GM12878 (cell line): Measurements from ENCODE around the gene C21orf91. TPM values are rescaled to one million over a fixed set of nuclear protein-coding genes. Genes with fewer than 3 reads are reported as not detected.

Experiments
- ATF2 ChIP-seq: IDR thresholded peaks from 2 replicates; pipeline ENCODE4 v1.6.1; 2012; ENCODE audit warnings: low read length, inconsistent platforms
- BHLHE40 ChIP-seq, 2 experiments: fragments of 450-650 bp in 1 of 2; IDR thresholded peaks; 2 replicates each; pipeline ENCODE4 v1.6.1; 2011 to 2017; ENCODE audit warnings: low read depth in 2 of 2, borderline replicate concordance in 1 of 2, improper control_type of control experiment in 1 of 2, low read length in 1 of 2, mild to moderate bottlenecking in 1 of 2
- BMI1 ChIP-seq: fragments of 450-650 bp; IDR thresholded peaks from 2 replicates; pipeline ENCODE4 v1.6.1; 2016; ENCODE audit warnings: mild to moderate bottlenecking, moderate library complexity, borderline replicate concordance
- CEBPB ChIP-seq, 2 experiments: fragments of 150-350 bp in 1 of 2; IDR thresholded peaks; 2 replicates each; pipeline ENCODE4 v1.6.1; 2012 to 2014; ENCODE audit warnings: low read depth in 2 of 2, low read length in 2 of 2, borderline replicate concordance in 1 of 2, inconsistent platforms in 1 of 2
- EGR1 ChIP-seq, 2 experiments: IDR thresholded peaks; 1 replicate in 1 of 2; 2 replicates in 1 of 2; pipeline ENCODE4 v1.6.1; 2011 to 2012; ENCODE audit warnings: low read depth in 2 of 2, low read length in 2 of 2, borderline replicate concordance in 1 of 2, mild to moderate bottlenecking in 1 of 2, moderate library complexity in 1 of 2
- ELK1 ChIP-seq: IDR thresholded peaks from 2 replicates; pipeline ENCODE4 v1.6.1; 2012; ENCODE audit warnings: low read depth, low read length, improper control_type of control experiment
- FOS ChIP-seq: IDR thresholded peaks from 3 replicates; pipeline ENCODE4 v1.6.1; 2011; ENCODE audit warnings: borderline replicate concordance; ENCODE audit not compliant: insufficient read length; ENCODE audit errors: extremely low read depth
- IRF5 ChIP-seq: fragments of 450-650 bp; IDR thresholded peaks from 2 replicates; pipeline ENCODE4 v1.6.1; 2017; ENCODE audit warnings: borderline replicate concordance
- KLF5 ChIP-seq: fragments of 450-650 bp; IDR thresholded peaks from 2 replicates; pipeline ENCODE4 v1.6.1; 2014; ENCODE audit warnings: mild to moderate bottlenecking; ENCODE audit not compliant: partially characterized antibody
- PAX5 ChIP-seq: IDR thresholded peaks from 2 replicates; pipeline ENCODE4 v1.6.1; 2011; ENCODE audit warnings: low read depth, low read length, borderline replicate concordance
- POLR2AphosphoS2 ChIP-seq: IDR thresholded peaks from 2 replicates; pipeline ENCODE4 v1.6.1; 2011; ENCODE audit warnings: low read depth, mild to moderate bottlenecking, low read length, improper control_type of control experiment, moderate library complexity
- POU2F2 ChIP-seq: IDR thresholded peaks from 3 replicates; pipeline ENCODE4 v1.6.1; 2011; ENCODE audit warnings: low read depth, mild to moderate bottlenecking, low read length, borderline replicate concordance
- RB1 ChIP-seq: fragments of 450-650 bp; formaldehyde crosslinking; IDR thresholded peaks from 2 replicates; pipeline ENCODE4 v1.6.1; 2017; ENCODE audit warnings: mild to moderate bottlenecking, borderline replicate concordance
- RCOR1 ChIP-seq: conservative IDR thresholded peaks from 2 replicates; pipeline ENCODE4 v1.6.1; 2012; ENCODE audit warnings: low read depth, low read length, improper control_type of control experiment
- RELA ChIP-seq: fragments of 450-650 bp; IDR thresholded peaks from 2 replicates; pipeline ENCODE4 v1.8.0; 2014; ENCODE audit warnings: borderline replicate concordance; ENCODE audit not compliant: partially characterized antibody
- SIX5 ChIP-seq: IDR thresholded peaks from 2 replicates; pipeline ENCODE4 v1.6.1; 2011; ENCODE audit warnings: mild to moderate bottlenecking, low read depth, low read length, moderate library complexity; ENCODE audit not compliant: severe bottlenecking
- SREBF2 ChIP-seq: IDR thresholded peaks from 2 replicates; pipeline ENCODE4 v1.6.1; 2012; ENCODE audit warnings: mild to moderate bottlenecking, low read length
- TCF3 ChIP-seq: IDR thresholded peaks from 2 replicates; pipeline ENCODE4 v1.6.1; 2012; ENCODE audit warnings: low read depth, mild to moderate bottlenecking, low read length, borderline replicate concordance; ENCODE audit not compliant: insufficient read depth
- WRNIP1 ChIP-seq: IDR thresholded peaks from 2 replicates; pipeline ENCODE4 v1.6.1; 2011; ENCODE audit warnings: low read depth, low read length, improper control_type of control experiment, borderline replicate concordance
- ZBTB33 ChIP-seq: fragments of 450-650 bp; IDR thresholded peaks from 2 replicates; pipeline ENCODE4 v1.6.1; 2017; ENCODE audit warnings: mild to moderate bottlenecking
- ZNF24 ChIP-seq: fragments of 450-650 bp; IDR thresholded peaks from 2 replicates; pipeline ENCODE4 v1.6.1; 2017; ENCODE audit warnings: antibody characterized with exemption, mild to moderate bottlenecking
- ZZZ3 ChIP-seq: IDR thresholded peaks from 2 replicates; pipeline ENCODE4 v1.6.1; 2011; ENCODE audit warnings: low read depth; ENCODE audit not compliant: control insufficient read depth, insufficient read length
- polyA plus RNA-seq, 11 experiments: library from polyadenylated mRNA; depleted of rRNA in 4 of 11; unstranded in 6 of 11; stranded (reverse) in 5 of 11; fragments of >200 nt; fragmentation: Nextera tagmentation in 4 of 11; fragmentation: Illumina TruSeq in 1 of 11; extraction: Ambion mirVana in 4 of 11; extraction: Trizol in 1 of 11; gene quantifications; 1 replicate in 1 of 11; 2 replicates in 10 of 11; pipeline versions ENCODE4 v1.2.1 to v1.2.3, GENCODE V29; 2011 to 2016; ENCODE audit warnings: inconsistent platforms in 2 of 11, missing spikeins in 2 of 11, low read depth in 1 of 11
- total RNA-seq, 4 experiments: library from RNA; depleted of rRNA in 3 of 4; stranded (reverse); fragments of >200 nt in 3 of 4; fragmentation: Illumina TruSeq in 1 of 4; extraction: Trizol in 1 of 4; gene quantifications; 2 replicates each; pipeline versions ENCODE4 v1.2.1 to v1.2.3, GENCODE V29; 2013 to 2021

Gene C21orf91
- total and polyA plus RNA-seq, 10 of the 15 experiments (the other 5 are each of a cell fraction or from before 2014, with no cell fraction given): 9.3 to 40.3 (median 29.8) TPM

GRCh38 chr21:17848228-17848627 lies 29.1 kb upstream of the C21orf91 start (continued):
- no peak for TF ChIP-seq FOS
- TF ChIP-seq PAX5: peak; percentile 80; the same call in 1 of the 2 replicates
- TF ChIP-seq ZBTB33: no peak
- no peak for TF ChIP-seq ELK1
- no peak for TF ChIP-seq ZNF24
- TF ChIP-seq RELA: no peak
- TF ChIP-seq WRNIP1: no peak
- 0 out of 2 replicates have a peak, but pooled peaks have one; percentile 35 for TF ChIP-seq TCF3
- TF ChIP-seq POLR2AphosphoS2: no peak
- no peak for TF ChIP-seq RB1
- TF ChIP-seq ZZZ3: no peak
- peak; percentile 10; the same call in 1 of the 3 replicates for TF ChIP-seq POU2F2
- TF ChIP-seq IRF5: no peak
- no peak for TF ChIP-seq SREBF2
- TF ChIP-seq ATF2: peak; percentile 92
- no peak for TF ChIP-seq SIX5
- TF ChIP-seq BMI1: peak; percentile 19; the same call in 1 of the 2 replicates
- 0 out of 4 replicates have a peak, but pooled peaks of 1 of the 2 experiments have one; percentile 51 for TF ChIP-seq CEBPB (IDR thresholded peaks at IDR 0.05; ENCODE audit: borderline replicate concordance in 1 of 2, low read depth in 2 of 2, low read length in 2 of 2)
- TF ChIP-seq RCOR1: no peak
- 0 out of 4 replicates have a peak, but pooled peaks of 1 of the 2 experiments have one; percentile 34 for TF ChIP-seq BHLHE40 (IDR thresholded peaks at IDR 0.05; ENCODE audit: borderline replicate concordance in 1 of 2, low read depth in 2 of 2, low read length in 1 of 2)
- no peak for TF ChIP-seq KLF5
- no peak for TF ChIP-seq EGR1 (IDR thresholded peaks at IDR 0.05; ENCODE audit: borderline replicate concordance in 1 of 2, low read depth in 2 of 2, low read length in 2 of 2)
